A204.1 (cell line): ENCODE data around the gene RFNG.

ENCODE experiments used
- FAIRE-seq: peaks from 2 replicates; lab custom pipeline; 2012; peaks lifted over from hg19 to GRCh38; lab: Jason Lieb, UNC

Gene RFNG

DNA sequence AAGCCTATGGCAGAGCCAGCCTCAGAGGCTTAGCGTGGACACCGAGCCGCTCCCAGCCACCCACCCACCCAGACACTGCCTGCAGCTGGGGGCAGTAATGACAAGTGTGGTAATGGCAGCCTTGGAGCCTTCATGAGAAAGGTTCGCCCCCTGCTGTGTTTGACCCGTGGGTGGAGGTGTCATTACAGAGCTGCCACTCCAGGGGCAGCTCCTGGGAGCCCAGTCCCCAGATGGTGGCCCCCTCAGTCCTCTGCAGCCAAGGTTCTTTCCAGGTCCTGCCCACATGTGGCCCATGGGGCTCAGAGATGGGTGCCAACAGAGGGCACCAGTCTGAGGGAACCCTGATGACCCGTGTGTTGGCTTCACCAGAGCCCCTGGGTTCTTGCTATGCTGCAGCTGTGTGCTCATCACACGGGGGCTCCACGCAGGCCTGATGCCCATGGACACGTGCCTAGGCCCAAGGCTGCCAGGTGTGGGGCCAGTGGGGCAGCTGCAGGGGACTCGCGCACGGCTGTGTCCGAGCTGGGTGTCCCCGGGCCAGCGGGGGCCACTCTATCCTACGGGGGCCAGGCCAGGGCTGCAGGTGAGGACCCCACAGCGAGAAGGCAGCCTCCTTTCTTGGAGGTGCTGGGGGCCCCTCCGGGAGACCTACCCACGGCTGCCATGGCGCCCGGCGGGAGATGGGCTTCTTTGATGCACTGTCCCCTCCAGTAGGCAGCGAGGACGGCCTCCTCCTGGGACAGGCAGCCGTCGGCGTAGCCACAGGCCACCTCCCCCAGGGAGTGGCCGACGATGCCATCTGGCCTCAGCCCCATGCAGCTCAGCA is 38.3 kb upstream of the RFNG start:
- no peak for FAIRE-seq

DNA sequence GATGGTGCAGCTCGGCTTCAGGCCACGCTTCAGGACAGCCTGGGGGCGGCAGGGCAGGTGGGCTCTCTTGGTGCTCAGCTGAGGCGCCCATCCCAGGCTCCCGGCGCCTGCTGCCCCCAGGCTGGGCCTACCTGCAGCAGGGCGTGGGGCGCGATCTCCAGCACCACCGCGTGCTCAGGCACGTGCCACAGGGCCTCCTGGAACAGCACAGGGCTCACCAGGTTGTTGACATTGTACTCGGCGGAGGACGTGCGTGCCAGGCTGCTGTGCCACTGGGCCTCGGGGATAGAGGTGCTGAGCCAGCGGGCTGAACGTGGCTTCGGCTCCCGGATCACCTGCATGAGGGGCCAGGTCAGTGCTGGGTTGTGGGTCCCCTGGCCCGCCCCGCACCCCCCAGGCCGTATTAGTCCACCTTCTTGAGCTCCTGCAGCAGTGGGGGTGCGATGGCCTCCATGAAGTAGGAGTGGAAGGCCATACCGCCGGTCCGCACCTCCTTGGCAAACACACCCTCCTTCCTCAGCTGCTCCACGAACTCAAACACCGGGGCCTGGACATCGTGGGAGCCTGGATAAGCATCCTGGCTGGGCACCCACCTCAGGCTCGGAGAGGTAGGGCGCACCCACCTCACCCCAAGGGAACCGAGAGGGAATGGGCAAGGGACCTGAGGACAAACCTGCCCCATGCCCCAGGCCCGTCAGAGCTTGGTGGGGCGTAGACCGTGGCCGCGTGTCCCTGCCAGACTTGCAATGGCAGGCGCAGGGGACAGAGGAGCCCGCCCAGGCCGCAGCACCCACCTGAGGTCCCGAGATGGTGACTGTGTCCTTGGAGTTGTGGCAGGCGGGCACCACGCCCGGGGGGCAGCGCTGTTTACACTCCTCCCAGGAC is 37.5 kb upstream of the RFNG start:
- no peak for FAIRE-seq

DNA sequence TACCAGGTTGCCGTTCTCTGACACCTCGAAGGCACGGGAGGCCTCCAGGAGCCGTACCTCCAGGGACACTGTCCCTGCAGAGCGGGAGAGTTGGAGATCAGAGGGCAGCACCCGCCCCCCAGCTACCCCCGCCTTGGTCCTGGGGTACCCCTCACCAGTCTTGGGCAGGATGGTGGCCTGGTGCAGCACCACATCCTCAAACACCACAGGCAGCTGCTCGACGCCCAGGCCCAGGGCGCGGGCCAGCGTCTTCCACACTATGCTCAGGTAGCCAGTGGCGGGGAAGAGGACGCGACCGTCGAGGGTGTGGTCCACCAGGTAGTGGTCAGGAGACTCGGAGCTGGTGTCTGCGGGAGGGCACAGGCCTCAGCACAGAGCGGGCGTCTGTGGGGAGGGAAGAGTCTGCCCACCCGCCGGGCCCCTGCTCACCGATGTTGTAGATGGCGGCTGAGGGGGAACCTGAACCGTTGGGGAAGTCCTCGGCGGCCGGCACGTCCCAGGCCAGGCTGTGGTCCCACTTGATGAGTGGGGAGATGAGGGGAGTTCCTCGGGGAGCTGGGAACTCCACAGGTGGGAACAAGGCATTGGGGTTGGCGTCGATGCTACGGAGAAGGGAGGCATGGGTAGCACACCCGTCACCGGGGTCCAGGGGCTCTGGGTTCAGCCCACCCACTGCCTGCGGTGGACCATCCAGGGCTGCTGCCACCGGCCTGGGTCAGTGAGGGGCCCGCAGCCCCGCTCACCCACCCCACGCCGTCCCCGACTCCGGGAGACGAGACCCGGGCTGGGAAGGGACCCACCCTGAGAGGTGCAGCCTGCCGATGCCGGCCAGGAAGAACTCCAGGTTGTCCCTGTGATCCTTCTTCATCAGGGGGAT is 36.6 kb upstream of the RFNG start:
- no peak for FAIRE-seq

DNA sequence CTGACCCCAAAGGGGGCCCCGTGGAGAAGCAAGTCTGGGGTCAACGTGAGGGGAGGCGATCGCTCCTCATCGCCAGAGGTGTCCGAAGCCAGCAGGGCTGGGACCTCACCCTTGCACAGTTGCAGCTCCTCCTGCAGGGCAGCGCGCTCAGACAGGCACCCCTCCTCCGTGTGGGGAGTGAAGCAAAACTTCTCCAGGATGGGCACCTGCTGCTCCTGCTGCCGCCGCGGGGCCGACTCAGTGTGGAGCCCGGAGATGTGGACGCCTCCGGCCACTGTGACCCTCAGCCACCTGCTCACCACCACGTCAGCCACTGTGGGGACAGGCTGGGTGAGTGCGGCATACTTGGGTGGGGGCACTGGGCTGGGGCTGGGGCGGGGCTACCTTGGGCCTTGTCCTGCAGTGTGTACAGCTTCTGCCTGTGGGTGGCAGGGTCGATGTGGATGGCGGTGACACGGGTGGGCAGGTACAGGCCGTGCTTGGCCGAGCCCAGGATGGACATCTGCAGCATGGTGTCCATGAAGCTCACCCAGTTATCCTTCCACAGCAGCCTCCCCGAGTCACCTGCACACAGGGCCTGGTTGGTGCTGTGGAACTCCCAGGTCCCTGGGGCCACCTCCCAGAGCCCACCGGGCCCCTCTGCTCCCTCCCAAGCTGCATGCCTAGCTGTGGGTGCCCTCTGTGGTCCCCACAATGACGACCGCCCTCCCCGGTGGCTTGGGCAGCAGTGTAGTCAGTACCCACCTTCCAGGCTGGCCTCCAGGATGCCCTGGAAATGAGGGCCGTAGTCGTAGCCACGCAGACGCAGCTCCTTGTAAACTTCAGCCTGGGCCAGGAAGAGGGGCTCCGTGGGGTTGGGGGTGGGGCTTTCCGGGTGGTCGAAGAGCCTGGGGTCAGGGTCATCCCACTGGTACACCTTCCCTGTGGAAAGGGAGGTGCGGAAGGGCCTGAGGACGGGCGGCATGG is 35.6 kb upstream of the RFNG start:
- FAIRE-seq: no peak

DNA sequence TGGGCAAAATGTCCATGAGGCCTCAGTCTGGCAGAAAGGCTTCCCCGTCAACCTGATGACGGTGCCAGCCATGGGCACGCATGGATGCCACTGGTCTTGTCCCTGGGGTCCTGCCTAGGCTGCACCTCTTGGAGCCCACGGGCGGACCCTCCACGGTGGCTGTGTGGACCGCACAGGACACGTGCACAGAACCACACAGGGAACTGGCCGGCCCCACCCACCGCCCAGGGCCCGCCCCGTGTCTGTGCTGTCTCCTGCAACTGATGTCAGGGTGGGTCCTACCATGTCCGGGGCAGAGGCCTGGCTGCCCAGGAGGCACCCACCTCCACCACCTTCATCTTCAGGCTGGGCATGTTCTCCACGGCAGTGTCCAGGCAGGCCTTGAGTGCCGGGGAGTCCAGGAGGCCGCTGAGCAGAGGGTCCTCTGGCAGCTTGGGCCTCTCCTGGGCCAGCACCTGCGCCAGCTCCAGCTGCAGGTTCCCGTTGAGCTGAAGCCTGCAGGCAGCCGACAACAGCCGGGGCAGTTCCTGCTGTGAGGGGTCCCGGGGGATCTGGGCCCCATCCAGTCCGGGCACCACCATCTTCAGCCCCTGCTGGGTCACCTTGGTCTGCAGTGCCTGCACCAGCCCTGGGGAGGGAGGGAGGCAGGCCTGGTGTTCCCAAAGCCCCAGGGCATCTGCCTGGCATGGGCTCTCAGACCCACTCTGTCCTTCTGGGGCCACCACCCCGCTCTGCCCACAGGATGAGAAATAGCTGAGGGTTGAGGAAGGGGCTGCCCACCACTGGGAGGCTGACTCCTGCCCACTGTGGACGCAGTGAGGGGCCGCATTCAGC is 34.5 kb upstream of the RFNG start:
- FAIRE-seq: no peak

DNA sequence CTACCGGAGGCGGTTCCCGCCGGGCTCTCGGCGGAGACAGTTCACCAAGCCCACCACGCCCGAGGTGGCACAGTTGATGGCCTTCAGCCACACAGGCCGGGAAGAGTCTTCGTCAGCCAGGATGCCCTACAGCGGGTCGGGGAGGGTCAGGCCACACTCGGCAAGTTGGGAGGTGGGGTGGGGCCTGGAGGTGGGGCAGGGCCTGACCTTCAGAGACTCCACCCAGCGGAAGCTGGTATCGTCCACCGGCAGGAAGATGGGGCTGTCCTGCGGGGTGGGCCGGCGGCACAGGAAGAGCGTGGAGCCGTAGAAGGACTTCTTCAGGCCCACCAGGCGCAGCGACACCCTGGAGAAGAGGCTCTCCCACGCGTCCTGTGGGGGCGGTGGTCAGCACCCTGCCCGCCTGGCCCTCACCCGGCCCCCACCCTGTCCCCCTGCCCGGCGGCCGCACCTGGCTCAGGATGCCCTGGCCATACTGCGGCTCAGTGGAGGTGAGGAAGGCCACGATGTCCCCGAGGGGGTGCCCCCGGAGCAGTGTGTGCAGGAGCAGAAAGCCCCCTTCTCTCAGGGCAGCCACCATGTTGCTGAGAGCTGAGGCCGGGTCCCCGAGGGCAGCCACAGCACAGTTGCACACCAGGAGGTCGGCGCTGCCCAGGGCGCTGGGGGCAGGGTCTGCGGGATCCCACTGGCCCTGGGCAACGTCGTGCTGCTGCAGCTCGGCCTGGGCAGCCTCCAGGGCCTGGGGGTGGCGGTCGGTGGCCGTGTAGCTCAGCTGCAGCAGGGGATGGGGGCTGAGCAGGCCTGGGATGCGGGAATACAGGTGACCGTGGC is 33.6 kb upstream of the RFNG start:
- FAIRE-seq: no peak

DNA sequence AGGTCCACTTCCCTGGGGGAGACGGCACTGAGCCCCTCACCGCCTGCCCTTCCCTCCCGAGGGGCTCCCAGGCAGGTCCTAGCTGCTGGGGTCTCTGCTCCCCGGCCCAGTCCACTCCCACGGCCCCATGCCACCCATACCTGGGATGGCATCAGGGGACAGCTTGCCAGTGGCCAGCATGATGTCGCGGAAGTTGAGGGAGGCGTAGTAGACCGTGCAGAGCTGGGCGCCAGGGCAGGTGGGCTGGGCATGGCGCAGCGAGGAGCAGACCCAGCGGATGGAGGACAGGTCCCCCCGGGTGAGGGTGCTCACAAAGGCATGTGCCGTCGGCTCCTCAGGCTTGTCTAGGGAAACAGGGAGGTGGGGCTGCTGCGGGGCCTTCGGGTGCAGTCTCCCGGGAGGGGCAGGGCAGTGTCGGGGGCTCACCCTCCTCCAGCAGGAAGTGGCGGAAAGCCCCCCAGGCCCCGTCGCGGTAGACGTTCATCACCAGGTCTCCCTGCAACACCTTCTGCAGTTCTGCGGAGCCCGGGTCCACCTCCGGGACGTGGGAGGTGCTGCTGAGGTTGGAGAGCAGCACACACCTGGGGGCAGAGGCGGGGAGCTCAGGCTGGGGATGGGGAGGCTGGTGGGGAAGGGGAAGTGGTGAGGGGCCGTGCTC is 32.9 kb upstream of the RFNG start:
- FAIRE-seq: no peak

DNA sequence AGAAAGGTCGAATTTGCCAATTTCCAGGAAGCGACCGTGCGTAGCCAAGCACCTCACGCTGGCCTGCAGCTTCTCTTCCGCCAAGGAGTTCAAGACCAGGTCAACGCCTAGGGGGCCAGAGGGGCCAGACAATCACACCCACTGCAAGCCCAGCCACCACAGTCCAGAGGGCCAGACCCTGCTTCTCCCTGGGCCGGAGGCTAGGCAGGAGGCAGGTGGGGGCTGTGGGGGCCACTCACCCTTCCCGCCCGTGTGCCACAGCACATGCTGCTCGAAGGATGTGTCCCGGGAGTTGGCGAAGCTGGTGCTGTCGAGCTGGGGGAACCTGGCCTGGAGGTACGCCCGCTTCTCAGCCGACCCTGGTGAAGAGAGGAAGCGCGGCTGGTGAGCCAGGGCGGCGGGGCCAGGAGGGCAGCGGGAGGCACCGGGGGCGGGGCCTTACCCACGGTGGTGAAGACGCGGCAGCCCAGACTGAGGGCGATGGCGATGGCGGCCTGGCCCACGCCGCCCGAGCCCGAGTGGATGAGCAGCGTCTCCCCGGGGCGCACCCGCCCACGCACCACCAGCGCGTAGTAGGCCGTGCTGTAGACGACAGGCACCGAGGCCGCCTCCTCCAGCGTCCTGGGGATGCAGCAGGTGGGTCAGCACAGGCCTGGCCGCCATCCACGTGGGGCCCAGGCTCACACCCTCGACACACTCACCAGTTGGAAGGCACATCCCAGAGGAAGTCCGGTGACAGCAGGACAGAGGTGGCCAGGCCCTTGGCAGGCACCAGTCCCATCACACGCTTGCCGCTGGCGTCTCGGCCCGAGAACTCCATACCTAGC is 32.1 kb upstream of the RFNG start:
- no peak for FAIRE-seq

DNA sequence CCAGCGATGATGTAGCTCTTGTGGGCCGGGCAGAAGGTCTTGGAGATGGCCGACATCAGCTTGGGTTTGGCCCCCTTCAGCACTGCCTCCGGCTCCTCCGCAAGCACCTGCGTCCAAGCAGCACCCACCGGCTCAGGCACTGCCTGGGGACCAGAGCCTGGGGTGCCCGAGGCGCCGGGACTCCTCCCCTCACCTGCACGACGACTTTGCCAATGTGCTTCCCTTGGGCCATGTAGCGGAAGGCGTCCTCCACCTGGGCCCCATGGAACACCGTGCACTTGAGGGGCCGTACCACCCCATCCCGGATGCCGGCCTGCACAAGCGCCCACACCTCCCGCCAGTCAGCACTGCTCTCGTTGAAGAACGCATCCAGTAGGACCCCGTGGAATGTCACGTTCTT is 31.4 kb upstream of the RFNG start:
- FAIRE-seq: no peak

GRCh38 chr17:82082456-82082855 is 30.8 kb upstream of the RFNG start:
- FAIRE-seq: no peak

- no peak for FAIRE-seq
These were observed 30.4 kb upstream of the RFNG start for GRCh38 chr17:82081966-82082365.

- no peak for FAIRE-seq
These were observed 29.9 kb upstream of the RFNG start for GRCh38 chr17:82081546-82081945.

DNA sequence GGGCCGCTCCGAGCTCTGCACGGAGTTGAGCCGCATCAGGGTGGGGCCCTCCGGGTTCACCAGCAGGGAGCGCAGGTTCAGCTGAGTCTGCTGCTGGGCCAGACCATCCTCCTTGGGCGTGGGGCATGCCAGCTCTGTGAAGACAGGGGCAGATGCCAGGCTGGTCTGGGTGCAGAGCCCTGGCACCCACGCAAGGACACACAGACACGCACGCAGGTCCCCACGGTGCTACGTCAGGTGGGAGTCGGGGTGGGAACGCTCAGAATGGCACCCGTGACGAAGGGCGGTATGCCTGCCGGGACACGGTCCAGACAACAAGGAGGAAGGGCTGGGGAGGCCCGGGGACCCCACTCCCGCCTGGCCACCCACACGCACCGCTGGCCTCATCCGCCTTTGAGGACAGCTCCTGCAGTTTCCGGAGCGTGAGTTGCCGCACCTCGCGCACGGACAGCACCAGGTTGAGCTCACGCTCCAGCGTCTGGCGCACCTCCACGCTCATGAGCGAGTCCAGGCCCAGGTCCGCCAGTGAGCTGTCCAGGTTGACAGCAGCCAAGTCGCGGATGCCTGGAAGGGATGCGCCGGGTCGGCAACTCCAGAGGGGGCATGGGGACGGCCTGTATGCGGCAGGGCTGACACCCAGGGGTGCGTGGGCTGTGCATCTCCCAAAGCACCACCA is 29.3 kb upstream of the RFNG start:
- FAIRE-seq: no peak

- no peak for FAIRE-seq
These were observed 28.6 kb upstream of the RFNG start for GRCh38 chr17:82080048-82080788.

DNA sequence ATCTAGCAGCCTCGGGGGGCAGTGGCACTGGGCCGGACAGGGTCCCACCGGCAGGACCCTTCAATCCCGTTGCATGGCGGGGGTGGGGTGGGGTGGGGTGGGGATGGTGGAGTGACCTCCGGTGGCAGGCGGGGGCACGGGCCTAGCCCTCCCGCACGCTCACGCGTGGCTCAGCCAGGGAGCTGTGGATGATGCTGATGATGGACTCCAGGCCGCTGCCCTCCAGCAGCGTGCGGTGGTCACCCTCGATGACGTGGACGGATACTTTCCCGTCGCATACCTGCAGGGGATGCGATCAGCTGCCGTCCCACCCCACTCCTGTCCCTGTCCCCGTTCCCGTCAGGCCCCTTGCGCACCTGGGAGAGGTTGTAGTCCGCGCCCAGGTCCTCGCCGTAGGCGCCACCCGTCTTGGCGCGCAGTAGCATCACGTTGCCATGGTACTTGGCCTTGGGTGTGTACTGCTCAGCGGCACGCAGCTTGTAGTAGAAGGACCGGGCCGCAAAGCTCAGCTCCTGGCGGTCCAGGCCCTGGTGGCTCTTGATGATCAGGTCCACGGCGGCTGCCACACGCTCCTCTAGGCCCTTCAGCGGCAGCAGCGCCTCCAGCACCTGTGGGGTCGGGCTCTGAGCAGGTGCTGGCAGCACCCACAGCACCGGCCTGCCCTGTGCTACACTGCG is 27.5 kb upstream of the RFNG start:
- no peak for FAIRE-seq

DNA sequence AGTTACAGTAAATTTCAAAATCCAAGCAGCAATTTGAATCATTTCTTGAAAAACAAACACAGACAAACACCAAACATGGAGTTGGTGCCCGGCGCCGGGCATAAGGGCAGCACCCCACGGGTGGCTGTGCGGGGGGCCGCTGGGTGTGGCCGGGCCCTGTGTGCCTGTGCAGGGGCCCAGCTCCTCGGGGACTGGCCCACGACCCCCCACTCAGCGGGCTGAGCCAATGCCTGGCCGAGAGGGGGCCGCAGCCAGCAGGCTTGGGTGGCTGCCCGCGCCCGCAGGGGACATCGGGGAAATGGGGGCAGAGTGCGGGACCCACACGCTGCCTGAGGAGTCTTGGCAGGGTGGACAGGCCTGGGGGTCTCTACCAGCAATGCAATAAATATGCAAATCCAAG is 26.8 kb upstream of the RFNG start:
- no peak for FAIRE-seq
